ENCODE results near the gene AP5B1.

Gene AP5B1

GRCh38 chr11:65798882-65799281, 18.1 kb upstream of the AP5B1 start:
- no peak for DNase-seq

GRCh38 chr11:65797711-65798110, 16.9 kb upstream of the AP5B1 start:
- DNase-seq, result no peak

DNA sequence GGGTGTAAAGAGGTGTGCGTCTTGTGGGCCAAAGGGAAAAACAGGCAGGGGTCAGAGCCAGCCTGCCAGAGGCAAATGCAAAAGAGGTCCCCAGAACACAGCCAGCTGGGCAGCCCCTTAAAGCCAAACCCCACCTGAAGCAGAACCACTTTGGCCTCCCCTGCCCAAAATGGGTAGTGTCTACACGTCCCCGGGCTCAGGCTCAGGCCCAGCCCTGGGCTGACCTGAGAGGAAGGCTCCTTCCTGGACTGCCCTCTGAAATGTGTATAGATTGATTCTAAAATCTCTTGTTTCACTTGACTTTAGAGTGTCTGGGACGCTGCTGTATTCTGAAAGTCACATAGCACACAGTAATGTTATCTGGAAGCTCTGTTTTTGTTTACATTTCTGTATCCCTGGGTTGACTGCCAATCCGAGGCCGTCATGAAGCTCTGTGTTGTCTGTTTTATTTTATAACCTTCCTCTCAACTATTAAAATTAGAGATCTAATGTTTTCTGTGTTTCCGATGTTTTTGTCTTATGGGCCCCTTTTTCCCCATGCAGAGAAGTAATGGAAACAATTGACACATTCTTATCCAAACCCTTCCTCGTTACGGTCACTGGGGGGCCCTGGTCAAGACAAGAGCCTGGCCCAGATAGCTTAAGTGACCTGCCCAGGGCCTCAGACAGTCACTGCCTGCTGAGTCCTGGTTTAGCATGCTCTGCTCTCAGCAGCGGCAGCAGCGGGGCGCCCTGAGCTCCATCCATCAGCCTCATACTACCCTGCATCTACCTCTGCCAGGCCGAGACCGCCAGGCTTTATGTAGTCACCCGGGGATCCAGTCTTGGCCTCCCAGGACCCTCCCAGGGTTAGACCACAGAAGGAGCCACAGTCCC, 16.2 kb upstream of the AP5B1 start:
- no peak for DNase-seq

DNA sequence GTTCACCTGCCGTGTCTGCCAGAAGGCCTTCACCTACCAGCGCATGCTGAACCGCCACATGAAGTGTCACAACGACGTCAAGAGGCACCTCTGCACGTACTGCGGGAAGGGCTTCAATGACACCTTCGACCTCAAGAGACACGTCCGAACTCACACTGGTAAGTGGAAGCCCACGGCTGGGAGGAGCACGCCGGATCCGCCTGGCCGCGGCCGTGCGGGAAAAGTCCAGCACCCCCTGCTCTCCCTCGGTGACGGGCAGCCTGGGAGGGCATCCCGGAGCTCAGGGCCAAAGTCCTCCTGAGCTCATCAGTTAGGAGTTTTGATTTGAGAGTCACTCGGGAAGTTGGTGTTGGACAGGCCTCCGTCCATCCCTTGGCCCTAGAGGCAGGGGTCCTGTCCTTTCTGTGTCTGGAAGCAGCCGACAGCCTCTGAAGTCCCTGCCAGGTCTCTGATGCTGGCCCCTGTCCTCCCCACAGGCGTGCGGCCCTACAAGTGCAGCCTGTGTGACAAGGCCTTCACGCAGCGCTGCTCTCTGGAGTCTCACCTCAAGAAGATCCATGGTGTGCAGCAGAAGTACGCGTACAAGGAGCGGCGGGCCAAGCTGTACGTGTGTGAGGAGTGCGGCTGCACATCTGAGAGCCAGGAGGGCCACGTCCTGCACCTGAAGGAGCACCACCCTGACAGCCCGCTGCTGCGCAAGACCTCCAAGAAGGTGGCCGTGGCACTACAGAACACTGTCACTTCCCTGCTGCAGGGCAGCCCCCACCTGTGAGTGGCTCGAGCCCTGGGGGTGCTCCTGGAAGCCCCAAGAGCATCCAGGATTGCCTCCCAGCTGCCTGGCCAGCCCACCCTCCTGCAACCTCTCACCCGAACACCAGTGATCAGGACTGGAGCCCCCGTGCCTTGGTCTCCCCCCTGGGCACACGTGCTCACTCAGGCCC, 14.1 kb upstream of the AP5B1 start:
- no peak for DNase-seq

DNA sequence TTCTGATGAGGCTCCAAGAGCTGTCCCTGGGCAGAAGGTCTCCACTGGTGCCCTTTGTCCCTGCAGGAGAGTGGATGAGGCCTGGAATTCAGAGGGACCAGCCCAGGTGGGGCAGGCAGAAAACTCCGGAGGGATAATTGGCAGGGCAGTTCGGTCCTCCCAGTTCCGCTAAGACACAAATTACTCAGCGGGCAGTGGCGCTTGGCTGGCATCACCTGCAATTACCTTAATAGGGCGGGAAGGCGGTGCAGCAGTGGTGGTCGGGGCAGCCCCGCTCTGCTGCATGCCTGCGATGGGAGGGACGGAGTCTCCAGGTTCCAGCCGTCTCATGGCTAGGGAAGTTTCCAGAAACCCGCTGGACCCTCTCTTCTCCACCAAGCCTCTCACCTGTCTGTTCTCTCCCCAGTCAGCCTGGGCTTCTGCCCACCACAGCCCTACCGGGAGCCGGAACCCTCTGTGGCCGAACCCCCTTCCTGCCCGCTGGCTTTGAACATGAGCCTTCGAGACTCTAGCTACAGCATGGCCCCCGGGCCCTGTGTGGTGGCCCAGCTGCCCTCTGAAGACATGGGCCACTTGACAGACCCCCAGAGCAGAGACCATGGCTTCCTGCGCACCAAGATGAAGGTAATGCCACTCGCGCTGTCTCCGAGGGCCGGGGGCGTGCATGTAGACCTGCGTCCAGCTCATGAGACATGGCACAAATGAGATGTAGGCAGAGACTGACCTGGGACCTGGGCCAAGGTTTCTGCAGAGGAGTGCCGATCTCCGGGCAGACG, 13.0 kb upstream of the AP5B1 start:
- no peak for DNase-seq

GRCh38 chr11:65793144-65793581, 12.4 kb upstream of the AP5B1 start:
- no peak for DNase-seq

DNA sequence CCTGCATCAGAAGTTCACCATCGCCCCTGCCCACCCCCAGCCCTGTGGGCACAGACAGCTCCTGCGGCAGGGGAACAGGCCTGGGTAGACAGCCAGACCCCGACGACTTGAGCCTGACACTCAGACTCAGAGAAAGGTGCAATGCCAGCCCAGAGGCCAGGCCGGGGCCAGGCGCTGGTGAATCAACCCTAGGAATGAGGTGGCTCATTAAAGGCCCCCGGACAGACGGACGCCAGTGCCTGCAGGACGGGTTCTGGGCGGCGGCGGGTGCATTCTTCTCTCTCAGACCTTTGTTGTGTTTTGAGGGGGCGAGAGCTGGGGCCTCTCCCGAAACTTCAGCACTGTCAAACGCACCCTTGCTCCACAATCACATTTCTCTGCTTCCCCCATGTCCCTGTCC, 11.7 kb upstream of the AP5B1 start:
- DNase-seq, result no peak

DNA sequence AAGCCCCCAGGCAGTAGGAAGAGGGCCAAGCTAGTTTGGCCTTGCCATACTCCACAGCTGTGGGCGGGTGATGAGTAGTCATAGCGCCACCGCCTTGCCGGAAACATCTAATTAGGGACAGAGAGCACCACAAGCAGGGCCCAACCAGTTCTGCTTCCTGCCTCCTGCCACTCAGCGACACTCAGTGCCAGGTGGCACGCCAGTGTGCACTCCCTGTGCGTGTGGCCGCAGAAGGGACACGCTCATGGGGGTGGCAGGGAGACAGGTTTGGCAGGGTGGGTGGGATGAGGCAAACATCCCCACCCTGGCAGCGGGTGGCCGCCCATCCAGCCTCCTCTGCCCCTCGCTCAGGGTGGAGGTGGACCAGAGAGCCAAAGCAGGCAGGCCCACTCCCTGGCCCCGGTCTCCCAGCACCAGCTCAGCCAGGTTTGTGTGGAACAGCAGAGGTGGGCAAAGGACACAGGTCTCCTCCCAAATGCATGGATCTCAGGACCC, 11.0 kb upstream of the AP5B1 start:
- DNase-seq, result no peak

DNA sequence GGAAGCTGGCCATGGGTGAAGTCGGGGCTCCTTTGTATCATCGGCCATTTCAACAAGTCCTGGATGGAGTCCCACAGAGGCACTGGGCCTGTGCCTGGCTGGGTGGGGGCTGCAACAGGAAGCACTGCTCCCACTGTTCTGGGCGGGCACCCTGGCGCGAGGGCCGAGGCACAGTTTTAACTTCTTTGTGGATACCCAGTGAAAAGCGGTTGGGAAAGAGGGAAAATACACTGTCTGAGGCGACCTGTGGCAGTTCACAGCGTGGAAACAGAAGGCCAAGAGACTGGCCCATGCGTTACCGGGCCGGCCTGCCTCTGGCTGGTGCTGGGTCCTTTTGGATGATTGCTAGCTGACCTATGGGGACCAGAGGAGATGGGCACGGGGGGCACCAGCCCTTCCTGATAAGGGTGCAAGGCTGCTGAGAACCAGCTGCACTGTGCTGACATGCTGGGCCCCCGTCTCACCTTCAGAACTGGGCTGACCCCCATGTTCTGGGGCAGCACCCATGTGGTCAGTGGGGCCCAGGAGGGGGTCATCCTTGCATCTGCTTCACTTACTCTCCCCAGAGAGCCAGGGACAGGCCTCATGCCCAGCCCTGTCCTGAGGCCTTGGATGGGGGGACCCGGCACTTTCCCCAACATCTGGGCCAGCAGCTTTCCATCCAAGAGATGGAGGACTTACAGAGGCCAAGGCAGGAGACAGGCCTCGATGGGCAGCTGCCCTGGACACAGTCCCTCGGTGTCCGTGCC, 10.3 kb upstream of the AP5B1 start:
- DNase-seq, result no peak

DNA sequence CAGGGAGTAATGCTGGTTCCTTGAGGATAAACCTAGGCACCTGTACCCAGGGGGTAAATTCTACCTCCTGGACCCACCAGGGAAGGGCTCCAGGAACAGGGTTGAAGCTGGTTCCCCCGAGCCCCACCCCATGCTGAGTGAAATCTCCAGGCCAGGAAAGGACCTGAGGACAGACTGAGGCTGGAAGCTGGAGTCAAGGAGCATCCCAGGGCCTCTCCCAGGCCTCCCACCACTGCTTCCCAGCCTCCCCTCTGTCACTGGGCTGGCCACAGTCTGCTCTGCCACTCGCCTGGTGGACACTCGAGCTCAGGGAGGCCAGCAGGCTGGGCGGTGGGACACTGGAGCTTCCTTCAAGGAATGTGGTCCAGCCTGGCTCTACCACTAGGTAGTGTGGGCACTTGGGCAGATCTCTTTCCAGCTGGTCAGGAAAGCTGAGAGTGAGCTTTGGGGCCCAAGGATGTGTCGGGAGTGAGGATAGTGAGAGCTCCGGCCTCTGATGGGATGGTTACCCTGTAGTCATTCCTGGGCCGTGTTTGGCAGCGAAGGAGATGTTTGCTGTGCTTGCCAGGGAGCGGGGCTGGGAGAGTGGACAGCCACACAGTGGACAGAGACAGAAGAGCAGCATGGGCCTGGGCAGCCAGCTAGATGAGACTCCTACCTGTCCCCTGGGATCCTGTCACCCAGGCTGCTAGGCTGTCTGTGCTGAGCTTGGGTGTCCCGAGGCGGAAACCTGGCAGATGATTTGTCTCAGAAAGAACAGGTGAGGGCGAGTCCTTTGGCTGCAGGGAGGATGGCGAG, 9.5 kb upstream of the AP5B1 start:
- no peak for DNase-seq

- DNase-seq, result no peak
These were observed 8.7 kb upstream of the AP5B1 start for GRCh38 chr11:65789230-65790103.

DNA sequence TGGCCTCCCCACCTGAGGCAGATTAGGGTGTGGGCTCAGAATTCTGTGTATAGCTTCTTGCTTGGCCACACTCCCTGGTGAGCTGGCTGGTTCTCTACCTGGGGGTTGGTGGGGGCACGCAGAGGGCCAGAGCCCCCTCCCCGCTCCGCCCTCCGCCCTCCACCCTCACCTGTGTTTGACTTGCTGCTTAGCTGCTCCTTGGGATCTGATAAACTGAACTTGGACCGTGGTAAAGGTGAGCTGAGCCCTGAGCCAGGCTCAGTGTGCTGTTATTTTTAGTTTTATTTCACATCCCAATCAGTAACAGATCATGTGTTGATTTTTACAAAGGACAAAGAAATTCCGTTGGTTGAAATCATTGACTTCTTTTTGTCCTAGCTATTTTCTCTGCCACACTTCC, 8.0 kb upstream of the AP5B1 start:
- DNase-seq, result no peak

DNA sequence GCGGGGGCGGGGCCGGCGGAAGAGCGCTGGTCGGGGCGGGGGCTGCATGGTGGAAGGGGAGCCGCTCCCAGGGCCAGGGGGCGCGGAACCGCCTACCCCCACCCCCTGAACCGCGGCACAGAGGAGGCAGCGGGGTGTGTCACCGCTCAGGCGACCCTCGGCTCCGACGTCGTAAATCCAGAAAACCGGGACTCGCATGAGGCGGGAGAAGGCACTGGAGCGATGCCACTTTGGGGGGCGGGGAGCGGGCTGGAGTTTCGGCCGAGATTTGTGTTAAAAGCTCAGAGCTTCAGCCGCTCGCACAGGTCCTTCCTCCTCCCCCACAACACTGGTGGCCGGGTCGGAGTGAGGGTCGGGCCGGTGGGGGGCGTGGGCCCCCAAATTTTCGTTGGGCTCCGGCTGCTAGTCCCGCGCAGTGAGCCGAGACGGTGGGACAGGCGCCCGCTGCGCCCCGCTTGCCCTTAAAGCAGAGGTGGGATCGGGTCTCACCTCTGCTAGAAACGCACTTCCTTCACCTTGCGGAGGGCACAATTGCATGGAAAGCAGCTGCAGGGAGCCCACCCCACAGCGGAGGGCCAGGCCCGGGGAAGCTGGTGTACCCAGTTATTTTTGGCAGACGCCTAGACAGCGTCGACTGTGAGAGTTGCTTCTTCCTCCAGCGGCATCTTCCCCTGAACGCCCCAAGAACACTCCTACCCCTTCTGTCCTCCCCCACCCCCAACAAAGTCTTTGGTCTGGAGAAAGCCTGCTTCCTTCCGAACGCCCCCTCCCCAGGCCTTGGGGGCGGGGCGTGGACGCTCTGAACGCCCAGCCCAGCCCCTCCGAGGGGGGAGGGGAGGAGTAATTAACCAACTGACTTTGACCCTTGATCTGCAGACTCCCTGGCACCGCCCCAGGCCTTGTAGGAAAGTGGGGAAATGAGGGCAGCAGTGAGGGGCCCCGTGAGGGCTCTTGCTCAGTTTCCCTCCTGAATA, 7.2 kb upstream of the AP5B1 start:
- DNase-seq, result no peak

- DNase-seq, result peak; percentile 53
These were observed 6.2 kb upstream of the AP5B1 start, which contains the start of gene OVOL1 for GRCh38 chr11:65786786-65787636. Gene OVOL1, plus strand, starts transcription at chr11:65787063. Its CDS starts 311 bp downstream, at chr11:65787374.

DNA sequence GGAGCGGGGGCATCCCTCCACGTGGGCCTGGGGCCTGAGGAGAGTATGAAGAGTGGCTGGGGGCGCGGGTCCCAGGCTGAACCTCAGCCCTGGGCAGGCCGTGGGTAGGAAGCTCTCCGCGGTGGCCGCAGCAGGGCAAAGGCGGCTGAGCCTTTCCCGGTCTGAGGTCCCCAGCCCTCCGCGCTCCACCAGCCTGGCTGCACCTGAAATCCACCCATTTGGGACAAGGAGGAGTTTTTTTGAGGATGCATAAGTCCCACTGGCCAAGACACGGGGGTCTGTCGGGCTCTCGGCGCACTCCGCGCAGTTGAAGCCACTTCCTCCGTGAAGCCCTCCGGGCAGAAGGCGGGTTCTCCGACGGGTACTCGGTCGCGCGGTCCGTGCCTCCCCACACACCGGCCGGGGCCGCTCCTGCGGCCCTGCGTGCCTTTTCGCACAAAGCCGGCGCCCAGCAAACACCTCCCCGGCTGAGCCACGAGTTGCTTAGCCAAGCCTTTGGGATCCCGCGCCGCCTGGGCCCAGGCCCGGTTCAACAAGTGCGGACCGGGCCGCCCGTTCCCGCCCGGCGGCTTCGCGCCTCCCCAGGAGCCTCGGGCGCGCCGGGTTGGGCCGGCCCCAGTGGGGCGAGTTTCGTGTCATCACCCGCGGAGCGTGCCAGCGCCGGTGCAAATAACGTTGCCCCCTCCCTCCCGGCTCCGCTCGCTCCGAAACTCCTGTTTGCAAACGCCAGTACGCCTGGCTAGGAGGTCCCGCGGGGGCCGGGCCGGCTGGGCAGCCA, 5.4 kb upstream of the AP5B1 start:
- DNase-seq, result peak; percentile 34

- no peak for DNase-seq
These were observed 4.7 kb upstream of the AP5B1 start for GRCh38 chr11:65785319-65786007.
